ENCODE data around the gene CFB.
A peak's percentile ranks its signal among the peaks of the same experiment; 100 is the strongest.

CFB gene

GRCh38 chr6:31956796-31957195, 10.9 kb downstream of the CFB start:
- no peak overlapping the region for H3K4me3 ChIP-seq (ENCODE audit: low read depth, low read length)
- TF ChIP-seq, protein P1, sequence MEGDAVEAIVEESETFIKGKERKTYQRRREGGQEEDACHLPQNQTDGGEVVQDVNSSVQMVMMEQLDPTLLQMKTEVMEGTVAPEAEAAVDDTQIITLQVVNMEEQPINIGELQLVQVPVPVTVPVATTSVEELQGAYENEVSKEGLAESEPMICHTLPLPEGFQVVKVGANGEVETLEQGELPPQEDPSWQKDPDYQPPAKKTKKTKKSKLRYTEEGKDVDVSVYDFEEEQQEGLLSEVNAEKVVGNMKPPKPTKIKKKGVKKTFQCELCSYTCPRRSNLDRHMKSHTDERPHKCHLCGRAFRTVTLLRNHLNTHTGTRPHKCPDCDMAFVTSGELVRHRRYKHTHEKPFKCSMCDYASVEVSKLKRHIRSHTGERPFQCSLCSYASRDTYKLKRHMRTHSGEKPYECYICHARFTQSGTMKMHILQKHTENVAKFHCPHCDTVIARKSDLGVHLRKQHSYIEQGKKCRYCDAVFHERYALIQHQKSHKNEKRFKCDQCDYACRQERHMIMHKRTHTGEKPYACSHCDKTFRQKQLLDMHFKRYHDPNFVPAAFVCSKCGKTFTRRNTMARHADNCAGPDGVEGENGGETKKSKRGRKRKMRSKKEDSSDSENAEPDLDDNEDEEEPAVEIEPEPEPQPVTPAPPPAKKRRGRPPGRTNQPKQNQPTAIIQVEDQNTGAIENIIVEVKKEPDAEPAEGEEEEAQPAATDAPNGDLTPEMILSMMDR (IDR thresholded peaks at IDR 0.05; ENCODE audit: low read depth, low read length): no peak
- in situ Hi-C loops (cut with HindIII; ENCODE audit: low sequenced_read_pairs): no loop called here
- DNase-seq (ENCODE audit: low read depth, low spot score): no peak

- in situ Hi-C loops (cut with HindIII; ENCODE audit: low sequenced_read_pairs): no loop called here
- no peak for DNase-seq (ENCODE audit: low read depth, low spot score)
- TF ChIP-seq, protein P1 (IDR thresholded peaks at IDR 0.05; ENCODE audit: low read depth, low read length): no peak
These were observed 12.5 kb downstream of the CFB start for GRCh38 chr6:31958412-31958740.

DNA sequence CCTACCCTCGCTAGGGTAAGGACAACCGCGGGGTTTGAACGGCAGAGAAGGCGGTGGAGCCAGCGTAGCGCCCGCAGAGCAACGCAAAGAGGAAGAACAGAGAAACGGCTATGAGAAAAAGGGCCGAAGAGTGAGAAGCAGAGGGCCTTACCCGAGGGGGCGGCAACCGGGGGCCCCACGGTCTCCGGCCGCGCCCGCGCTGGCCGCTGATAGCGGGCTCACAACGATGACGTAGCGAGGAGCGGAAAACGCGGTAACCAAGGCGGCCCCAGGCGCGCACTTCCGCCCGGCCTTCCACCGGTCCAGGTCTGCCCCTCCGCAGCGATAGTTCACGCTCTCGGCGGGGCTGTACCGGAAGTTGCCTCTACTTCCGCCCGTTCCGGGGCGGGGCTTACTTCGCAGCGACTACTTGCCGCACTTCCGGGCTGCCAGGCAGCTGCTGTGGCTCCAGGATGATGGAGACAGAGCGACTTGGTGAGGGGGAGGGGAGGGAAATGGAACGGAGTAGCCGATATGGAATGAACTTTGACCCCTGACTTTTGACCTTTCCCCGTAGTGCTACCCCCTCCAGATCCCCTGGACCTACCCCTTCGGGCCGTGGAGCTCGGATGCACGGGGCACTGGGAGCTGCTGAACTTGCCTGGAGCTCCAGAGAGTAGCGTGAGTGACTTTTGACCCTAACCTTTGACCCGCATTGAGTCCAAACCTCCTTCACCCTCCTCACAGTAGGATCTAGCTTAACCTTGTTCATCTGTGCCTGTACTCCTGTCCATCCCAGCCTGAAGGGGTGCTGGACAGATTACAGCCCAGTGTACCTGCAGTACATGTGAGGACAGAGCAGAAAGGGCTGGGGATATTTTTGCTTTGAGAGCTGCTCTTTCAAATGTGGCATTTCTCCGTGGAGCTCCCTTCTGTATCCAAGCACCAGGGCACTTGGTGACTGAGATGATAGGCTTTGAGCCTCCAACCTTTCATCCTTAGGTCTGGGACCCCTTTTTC, 13.1 kb downstream of the CFB start, which contains the start of the genes NELFE and SKIC2:
TSS of gene NELFE (minus strand) at position 231 of the 999 bp plus-strand sequence. CDS start 525 bp downstream, outside the sequence.
TSS of gene SKIC2 (plus strand) at position 435 of the 999 bp plus-strand sequence. CDS start at position 453, 18 bp downstream.
- peak; percentile 99 for DNase-seq (ENCODE audit: low read depth, low spot score)
- peak within 1 kb of the TSS; percentile 97 for H3K4me3 ChIP-seq (ENCODE audit: low read depth, low read length)
- in situ Hi-C loops (cut with HindIII; ENCODE audit: low sequenced_read_pairs): no loop called here
- TF ChIP-seq, protein P1 (IDR thresholded peaks at IDR 0.05; ENCODE audit: low read depth, low read length): no peak

More at GRCh38 chr6:31958412-31958740, 12.5 kb downstream of the CFB start:
- peak overlapping the region; percentile 97 for H3K4me3 ChIP-seq (ENCODE audit: low read depth, low read length)

DNA sequence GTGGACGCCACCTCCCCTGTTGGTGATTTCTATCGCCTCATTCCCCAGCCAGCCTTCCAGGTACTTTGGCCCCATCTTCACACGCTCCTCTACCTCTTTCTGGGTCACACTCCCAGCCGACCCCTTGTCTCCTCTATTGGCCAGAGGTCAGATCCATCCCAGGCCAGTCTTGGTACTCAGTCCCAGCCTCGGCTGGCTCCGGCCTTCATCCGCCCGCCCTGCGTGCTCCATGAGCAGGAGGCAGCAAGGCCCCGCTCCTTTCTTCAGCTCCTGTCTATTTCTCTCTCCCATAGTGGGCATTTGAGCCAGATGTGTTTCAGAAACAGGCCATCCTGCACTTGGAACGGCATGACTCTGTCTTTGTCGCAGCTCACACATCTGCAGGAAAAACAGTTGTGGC, 15.7 kb downstream of the CFB start:
- in situ Hi-C loops (cut with HindIII; ENCODE audit: low sequenced_read_pairs): no loop called here
- TF ChIP-seq, protein P1 (IDR thresholded peaks at IDR 0.05; ENCODE audit: low read depth, low read length): no peak
- no peak for DNase-seq (ENCODE audit: low read depth, low spot score)
- H3K4me3 ChIP-seq (ENCODE audit: low read depth, low read length): no peak overlapping the region

DNA sequence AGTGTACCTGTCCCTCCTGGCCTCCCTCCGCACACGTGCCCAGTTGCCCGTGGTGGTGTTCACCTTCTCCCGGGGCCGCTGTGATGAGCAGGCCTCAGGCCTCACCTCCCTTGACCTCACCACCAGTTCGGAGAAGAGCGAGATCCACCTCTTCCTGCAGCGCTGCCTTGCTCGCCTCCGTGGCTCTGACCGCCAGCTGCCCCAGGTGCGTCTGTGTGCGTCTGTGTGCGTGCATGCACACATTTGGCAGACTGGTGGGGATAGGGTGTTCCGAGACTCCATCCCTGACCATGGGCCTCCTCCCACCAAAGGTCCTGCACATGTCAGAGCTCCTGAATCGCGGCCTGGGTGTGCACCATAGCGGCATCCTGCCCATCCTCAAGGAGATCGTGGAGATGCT, 18.0 kb downstream of the CFB start:
- DNase-seq (ENCODE audit: low read depth, low spot score): no peak
- in situ Hi-C loops (cut with HindIII; ENCODE audit: low sequenced_read_pairs): no loop called here
- no peak overlapping the region for H3K4me3 ChIP-seq (ENCODE audit: low read depth, low read length)
- TF ChIP-seq, protein P1 (IDR thresholded peaks at IDR 0.05; ENCODE audit: low read depth, low read length): no peak

- in situ Hi-C loops (cut with HindIII; ENCODE audit: low sequenced_read_pairs): no loop called here
- DNase-seq (ENCODE audit: low read depth, low spot score): no peak
- TF ChIP-seq, protein P1 (IDR thresholded peaks at IDR 0.05; ENCODE audit: low read depth, low read length): no peak
- H3K4me3 ChIP-seq (ENCODE audit: low read depth, low read length): no peak overlapping the region
These were observed 19.8 kb downstream of the CFB start for GRCh38 chr6:31965700-31966099.
